Measurements from ENCODE around the gene BDP1. TPM values are rescaled to one million over a fixed set of nuclear protein-coding genes. Genes with fewer than 3 reads are reported as not detected.
"Not testable (repeated sequence)": the region's sequence is repeated elsewhere in the genome, so short reads cannot be mapped to it uniquely, and the experiment has no call there.

BDP1 gene
- polyA plus RNA-seq, 1 donor, result 49.7 TPM

DNA sequence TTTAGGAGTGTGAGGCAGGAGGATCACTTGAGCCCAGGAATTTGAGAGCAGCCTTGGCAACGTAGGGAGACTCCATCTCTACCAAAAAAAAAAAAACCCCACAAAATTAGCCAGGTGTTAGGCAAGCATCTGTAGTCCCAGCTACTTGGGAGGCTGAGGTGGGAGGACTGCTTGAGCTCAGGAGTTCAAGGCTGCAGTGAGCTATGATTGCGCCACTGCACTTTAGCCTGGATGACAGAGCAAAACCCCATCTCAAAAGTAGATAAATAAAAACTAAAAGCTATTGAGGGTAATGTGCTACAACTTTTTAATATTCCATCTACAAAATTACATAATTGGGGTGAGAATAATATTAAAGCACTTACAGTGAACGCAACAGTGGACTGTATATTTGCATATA is 5.9 kb downstream of the BDP1 start:
- no peak for DNase-seq

DNA sequence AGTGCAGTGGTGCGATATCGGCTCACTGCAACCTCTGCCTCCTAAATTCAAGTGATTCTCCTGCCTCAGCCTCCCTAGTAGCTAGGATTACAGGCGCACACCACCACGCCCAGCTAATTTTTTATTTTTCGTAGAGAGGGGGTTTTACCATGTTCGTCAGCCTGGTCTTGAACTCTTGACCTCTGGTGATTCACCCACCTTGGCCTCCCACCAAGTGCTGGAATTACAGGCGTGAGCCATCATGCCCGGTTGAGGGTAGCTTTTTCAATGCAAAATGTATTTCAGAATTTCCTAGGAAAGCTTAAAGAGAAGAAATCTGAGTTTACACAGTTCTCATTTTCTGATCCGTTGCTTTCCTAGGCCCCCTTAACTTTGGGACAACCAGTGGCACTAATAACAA is 15.7 kb downstream of the BDP1 start:
- DNase-seq, result no peak

DNA sequence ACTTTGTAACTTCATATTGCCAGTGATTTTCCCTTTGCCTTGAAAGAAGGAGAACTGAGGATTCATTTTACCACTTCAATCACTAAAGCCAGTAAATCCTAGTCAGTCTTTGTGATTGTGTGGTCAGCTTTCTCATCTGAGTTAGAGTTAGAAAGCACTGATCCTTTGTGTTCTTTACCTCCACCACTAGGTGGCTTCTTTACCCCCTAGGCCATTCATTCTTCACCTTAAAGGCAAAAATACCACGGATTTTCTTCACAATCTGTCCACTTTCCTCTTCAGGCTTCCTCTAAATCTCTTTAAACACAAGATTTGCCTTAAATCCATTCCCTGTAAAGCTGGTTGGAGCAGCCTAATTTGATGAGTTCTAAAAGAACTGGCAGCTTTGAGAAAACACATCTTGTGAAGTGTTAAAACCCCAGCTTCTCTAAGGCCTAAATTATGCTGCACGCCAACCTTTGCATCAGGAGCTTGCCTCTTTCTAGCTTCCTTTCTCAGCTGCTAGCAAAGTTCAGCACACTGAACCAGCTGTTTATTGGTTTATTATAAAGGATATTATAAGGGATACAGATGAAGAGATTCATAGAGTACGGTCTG is 20.4 kb downstream of the BDP1 start:
- DNase-seq, result no peak

DNA sequence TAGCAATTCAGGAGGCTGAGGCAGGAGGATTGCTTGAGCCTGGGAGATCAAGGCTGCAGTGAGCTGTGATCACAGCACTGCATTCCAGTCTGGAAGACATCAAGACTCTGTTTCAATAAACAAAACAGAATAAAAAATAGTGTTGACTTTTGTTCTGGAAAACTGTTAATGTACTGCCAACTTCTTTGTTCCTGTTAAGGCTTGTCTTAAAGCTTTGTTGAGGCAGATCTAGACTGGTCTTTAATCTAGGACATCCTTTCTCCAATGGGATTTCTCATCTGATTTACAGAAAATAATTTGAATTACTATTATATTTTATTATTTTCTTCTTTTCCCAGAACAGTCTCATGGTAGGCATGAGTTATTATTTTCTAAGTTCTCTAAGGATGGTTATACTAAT is 26.0 kb downstream of the BDP1 start:
- DNase-seq, result no peak

DNA sequence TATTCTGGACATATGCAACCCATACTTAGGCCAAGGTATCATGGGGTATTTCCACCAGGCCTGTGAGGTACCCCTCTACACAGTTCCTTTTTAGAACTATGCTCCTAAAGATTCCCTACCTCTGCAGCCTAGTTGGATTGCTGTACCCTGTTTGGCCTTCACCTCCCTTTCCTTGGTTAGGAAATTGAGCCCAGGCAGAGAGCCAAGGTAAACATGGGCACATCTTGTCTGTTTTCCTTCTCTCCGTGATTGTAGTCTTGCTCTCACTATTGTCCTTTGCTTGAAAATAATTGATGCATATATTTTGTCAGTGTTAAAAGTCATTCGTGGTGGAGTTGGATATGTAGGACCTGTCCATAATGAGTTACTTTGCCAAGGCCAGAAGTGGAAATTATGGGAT is 26.7 kb downstream of the BDP1 start:
- DNase-seq, result no peak

DNA sequence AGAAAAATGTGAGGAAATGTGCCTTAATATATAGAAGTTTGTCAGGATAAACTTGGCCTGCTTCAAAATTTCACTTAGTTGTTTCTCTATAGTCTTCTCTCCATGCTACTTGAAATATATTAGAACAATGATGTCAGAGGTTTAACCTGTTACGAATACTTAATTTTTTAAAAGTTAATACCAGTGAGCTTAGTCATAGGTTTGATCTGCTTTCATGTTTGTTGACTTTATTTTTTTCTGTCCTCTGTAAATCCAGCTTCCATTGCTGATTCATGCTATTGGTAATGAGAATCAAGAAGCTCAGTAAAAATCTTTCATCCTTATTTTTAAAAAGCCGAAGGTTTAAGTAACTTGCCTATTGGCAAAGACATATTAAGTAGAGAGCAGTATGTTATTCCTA is 27.9 kb downstream of the BDP1 start:
- no peak for DNase-seq

DNA sequence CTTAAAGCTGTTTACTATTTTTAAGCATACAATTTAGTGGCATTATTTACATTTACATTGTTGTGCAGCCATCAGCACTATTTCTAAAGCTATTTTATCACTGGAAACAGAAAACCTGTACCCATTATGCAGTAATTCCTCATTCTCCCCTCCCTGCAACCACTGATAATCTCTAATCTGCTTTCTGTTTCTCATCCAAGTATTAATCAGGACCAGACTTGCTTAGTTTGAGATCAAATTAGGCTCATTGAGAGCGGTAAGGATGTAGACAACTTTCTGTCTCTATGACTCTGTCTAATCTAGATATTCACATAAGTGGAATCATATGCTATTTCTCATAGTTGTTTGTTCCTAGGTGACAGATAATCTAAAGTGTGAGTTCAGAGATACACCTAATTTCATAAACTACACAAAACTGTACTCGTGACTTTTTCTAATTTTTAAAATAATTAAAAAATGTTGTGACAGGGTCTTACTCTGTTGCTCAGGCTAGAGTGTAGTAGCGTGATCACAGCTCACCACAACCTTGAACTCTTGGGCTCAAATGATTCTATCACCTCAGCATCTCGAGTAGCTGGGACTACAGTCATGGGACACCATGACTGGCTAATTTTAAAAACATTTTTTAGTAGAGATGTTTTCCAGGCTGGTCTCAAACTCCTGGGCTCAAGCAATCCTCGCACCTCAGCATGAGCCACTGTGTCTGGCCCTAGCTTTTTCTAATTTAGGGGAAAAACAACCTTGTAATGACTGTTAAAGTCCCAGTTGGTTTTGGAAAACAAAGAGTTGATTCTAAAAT is 37.6 kb downstream of the BDP1 start:
- DNase-seq, result no peak

DNA sequence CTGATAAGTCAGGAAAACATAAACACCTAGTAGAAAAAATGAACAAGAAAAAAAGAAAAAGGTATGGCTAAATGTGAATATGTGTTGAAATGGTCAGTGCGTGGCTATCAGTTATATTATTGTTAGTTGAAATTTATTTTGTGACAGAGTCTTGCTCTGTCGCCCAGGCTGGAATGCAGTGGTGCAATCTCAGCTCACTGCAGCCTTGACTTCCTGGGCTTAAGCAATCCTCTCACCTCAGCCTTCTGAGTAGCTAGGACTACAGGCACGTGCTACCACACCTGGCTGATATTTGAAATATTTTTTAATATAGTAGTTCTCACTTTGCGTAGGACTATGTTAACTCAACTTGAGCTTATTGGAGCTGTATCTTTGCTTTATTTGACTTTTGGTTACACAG is 38.8 kb downstream of the BDP1 start:
- DNase-seq, result not testable (repeated sequence)

DNA sequence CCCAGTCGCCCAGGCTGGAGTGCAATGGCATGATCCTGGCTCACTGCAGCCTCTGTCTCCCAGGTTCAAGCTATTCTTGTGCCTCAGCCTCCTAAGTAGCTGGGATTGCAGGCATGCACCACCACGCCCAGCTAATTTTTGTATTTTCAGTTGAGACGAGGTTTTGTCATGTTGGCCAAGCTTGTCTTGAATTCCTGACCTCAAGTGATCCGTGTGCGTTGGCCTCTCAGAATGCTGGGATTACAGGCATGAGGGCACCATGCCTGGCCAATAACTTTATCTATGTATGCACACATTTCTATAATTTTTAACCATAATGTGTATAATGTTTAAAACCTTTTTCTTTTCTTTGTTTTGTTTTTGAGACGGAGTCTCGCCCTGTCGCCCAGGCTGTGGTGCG is 43.3 kb downstream of the BDP1 start:
- DNase-seq, result not testable (repeated sequence)

DNA sequence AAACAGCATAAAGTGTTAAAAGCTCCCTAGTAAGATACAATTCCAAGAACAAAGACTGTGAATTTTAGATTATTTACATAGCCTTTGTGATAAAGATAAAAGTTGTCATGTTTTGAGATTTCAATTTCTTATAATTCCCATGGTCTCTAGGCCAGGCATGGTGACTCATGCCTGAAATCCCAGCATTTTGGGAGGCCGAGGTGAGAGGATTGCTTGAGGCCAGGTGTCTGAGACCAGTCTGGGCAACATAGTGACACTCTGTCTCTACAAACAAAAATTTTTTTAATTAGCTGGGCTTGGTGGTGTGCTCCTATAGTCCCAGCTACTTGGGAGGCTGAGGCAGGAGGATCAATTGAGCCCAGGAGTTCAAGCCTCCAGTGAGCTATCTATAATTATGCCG is 48.1 kb downstream of the BDP1 start:
- no peak for DNase-seq

DNA sequence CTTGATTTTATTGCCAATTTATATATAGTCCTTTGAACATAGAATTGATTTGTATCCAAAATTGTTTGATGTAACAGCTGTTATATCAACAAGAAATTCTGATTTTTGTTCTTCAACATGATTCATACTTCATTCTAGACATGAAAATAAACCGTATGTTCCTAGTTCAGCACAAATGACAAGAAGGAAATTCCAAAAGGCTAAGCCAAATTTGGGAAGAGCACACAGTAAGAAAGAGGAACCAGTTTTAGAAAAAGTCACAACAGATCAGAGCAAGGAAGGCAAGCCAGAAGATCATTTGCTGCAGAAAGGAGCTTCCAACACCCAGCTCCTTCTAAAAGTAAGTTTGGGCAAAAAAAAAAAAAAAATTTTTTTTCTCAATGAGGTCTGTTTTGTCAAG is 66.7 kb downstream of the BDP1 start:
- DNase-seq, result no peak

DNA sequence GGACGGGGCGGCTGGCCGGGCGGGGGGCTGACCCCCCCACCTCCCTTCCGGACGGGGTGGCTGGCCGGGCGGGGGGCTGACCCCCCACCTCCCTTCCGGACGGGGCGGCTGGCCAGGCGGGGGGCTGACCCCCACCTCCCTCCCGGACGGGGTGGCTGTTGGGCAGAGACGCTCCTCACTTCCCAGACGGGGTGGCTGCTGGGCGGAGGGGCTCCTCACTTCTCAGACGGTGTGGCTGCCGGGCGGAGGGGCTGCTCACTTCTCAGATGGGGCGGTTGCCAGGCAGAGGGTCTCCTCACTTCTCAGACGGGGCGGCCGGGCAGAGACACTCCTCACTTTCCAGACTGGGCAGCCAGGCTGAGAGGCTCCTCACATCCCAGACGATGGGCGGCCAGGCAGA is 70.2 kb downstream of the BDP1 start:
- not testable (repeated sequence) for DNase-seq

DNA sequence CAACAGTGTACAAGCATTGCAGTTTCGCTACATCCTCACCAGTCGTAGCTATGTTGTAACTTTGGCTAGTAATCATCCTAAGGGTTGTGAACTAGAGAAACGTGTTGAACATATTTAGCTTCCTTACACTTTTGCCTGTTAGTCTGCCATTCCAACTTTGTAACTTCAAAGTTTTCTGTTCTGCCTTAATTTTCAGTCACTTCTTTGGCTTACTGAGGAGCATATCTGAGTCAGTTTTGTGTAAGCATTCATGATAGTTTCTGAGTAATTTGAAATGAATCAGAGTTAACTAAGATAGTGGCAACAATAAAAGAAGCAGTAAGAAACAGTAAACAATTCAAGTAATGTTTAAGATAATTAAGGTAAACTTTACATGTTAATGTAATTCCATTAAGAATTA is 72.8 kb downstream of the BDP1 start:
- no peak for DNase-seq

DNA sequence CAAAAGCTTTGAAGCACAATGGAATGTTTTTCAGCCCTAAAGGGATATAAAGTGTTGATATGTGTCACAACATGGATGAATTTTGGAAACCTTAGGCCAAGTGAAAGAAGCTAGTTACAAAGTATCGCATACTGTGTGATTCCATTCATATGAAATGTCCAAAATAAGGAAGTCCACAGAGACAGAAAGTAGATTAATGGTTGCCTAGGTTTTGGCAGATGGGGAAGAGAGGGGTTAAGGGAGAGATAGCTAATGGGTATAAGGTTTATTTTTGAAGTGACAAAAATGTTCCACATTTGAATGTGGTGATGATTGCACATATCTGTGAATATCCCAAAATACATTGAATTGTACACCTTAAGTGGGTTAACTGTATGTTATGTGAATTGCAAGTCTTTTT is 74.2 kb downstream of the BDP1 start:
- DNase-seq, result no peak

DNA sequence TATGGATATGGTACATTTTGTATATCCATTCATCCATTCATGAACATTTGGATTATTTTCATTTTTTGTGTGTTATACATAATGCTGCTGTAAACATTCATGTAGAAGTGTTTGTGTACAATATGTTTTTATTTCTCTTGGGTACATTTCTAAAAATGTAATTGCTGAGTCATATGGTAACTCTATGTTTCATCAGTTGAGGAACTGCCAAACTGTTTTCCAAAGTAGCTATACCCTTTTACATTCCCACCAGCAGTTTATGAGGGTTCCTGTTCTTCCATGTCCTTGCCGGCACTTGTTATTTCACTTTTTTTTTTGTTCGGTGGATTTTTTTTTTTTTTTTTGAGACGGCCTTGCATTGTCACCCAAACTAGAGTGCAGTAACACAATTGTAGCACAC is 77.7 kb downstream of the BDP1 start:
- DNase-seq, result no peak

DNA sequence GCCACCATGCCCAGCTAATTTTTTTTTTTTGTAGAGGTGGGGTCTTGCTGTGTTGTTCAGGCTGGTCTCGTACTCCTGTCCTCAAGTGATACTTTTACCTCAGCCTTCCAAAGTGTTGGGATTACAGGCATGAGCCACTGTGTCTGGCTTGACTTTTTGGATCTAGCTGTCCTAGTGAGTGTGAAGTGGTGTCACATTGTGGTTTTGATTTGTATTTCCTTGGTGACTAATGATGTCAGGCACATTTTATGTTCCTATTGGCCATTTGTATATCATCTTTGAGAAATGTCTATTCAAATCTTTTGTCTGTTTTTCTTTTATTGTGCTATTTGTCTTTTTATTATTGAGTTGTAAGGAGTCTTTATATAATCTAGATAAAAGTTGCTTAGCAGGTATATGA is 78.2 kb downstream of the BDP1 start:
- DNase-seq, result no peak

DNA sequence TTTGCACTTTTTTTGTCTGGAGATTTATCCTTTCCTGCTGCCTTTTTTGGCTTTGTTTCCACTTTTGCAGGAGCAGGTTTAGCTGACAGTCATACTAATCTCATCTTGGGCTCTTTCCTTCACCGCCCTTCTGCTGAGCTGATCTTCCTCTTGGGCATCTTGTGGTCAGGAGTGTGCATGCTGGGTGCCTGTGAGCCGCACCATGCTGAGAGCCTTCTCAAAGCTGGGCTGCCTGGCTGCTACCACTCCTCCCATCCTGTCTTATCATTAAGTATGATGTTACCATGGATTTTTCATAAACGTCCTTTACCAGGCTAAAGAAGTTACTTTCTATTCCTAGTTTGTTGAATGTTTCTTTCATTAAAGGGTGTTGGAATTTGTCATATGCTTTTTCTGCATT is 82.2 kb downstream of the BDP1 start:
- no peak for DNase-seq

DNA sequence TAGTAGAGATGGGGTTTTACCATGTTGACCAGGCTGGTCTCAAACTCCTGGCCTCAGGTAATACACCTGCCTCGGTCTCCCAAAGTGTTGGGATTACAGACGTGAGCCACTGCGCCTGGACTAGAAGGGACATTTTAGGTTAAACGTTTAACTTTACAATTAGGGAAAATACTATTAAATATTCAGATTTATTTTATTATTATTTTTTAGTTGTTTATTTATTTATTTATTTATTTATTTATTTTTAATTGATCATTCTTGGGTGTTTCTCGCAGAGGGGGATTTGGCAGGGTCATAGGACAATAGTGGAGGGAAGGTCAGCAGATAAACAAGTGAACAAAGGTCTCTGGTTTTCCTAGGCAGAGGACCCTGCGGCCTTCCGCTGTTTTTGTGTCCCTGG is 95.4 kb downstream of the BDP1 start:
- DNase-seq, result not testable (repeated sequence)

DNA sequence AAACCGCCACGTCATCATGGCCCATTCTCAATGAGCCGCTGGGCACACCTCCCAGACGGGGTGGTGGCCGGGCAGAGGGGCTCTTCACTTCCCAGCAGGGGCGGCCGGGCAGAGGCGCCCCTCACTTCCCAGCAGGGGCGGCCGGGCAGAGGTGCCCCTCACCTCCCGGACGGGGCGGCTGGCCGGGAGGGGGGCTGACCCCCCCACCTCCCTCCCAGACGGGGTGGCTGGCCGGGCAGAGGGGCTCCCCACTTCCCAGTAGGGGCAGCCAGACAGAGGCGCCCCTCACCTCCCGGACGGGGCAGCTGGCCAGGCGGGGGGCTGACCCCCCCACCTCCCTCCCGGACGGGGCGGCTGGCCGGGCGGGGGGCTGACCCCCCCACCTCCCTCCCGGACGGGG is 96.1 kb downstream of the BDP1 start:
- DNase-seq, result not testable (repeated sequence)

DNA sequence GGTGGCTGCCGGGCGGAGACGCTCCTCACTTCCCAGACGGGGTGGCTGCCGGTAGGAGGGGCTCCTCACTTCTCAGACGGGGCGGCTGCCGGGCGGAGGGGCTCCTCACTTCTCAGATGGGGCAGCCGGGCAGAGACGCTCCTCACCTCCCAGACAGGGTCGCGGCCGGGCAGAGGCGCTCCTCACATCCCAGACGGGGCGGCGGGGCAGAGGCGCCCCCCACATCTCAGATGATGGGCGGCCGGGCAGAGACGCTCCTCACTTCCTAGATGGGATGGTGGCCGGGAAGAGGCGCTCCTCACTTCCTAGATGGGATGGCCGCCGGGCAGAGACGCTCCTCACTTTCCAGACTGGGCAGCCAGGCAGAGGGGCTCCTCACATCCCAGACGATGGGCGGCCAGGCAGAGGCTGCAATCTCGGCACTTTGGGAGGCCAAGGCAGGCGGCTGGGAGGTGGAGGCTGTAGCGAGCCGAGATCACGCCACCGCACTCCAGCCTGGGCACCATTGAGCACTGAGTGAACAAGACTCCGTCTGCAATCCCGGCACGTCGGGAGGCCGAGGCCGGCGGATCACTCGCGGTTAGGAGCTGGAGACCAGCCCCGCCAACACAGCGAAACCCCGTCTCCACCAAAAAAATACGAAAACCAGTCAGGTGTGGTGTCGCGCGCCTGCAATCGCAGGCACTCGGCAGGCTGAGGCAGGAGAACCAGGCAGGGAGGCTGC is 96.7 kb downstream of the BDP1 start:
- DNase-seq, result not testable (repeated sequence)

DNA sequence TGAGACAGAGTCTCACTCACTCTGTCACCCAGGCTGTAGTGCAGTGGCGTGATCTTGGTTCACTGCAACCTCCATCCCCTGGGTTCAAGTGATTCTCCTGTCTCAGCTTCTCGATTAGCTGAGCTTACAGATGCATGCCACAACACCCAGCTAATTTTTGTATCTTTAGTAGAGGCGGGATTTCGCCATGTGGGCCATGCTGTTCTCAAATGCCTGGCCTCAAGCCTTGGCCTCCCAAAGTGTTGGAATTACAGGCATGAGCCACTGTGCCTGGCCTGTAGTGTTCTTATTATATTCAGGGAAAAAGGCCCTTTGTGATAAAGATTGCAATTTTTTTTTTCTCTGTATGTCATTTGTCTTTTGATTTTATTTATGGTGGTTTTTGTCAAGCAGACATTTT is 107.7 kb downstream of the BDP1 start:
- DNase-seq, result no peak

DNA sequence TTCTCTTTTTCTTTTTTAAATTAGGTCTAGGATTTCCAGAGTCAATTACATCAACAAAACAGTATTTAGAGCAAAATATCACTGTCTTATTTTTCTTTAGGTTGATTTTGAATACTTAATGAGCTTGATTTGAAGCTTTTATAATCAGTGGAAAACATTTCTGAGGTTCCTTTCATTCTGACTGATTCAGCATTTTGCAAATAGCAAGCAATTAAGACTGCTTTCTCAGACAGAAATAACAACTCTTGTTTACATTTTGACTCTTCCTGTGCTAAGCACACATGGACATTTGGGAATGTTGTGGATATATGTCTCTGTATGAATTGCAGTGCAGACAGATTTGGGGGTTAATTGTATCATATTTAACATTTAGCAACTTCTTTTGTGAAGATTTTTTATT is 109.4 kb downstream of the BDP1 start:
- no peak for DNase-seq

DNA sequence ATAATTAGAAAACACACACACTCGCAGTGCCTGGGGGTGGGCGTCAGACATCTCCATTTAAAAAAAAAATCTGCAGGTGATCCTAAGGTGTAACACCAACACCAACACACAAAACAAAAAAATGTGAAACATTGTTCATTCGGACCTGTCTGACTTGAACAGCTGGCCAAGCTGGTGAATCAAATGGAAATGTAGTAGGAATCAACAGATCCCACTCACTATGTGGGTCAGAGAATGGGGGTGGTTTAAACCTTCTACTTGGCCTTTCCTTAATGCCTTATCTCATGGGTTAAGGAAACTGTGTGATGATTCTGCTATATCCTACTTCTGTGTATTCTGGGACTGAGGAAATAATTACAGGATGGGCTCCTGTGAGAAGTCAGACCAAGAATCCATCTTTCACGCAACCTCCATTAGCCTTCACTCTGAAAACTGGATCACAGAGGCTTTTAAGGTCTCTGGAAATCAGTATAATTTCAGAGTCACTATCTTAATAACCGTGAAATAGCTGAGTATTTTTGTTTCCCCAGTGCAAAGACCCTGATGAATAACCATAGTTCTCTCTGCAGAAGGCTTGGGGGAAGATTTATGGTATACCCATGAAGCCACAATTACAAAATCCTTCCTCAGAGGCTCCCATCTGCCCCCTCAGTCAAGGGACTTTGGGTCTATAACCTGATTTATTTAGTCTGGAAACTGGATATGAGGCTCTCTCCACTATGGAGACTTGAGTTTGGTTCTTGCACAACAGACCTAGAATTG is 114.5 kb downstream of the BDP1 start:
- DNase-seq, result no peak

Measured in left kidney (tissue), 2 donors.